Iris pigment epithelial cell (primary cell): Measurements from ENCODE around the gene CHST14.

Experiments
- DNase-seq: peaks from one replicate; pipeline ENCODE4 v3.0.0-alpha.2; 2011; ENCODE audit warnings: low read depth

The CHST14 gene

DNA sequence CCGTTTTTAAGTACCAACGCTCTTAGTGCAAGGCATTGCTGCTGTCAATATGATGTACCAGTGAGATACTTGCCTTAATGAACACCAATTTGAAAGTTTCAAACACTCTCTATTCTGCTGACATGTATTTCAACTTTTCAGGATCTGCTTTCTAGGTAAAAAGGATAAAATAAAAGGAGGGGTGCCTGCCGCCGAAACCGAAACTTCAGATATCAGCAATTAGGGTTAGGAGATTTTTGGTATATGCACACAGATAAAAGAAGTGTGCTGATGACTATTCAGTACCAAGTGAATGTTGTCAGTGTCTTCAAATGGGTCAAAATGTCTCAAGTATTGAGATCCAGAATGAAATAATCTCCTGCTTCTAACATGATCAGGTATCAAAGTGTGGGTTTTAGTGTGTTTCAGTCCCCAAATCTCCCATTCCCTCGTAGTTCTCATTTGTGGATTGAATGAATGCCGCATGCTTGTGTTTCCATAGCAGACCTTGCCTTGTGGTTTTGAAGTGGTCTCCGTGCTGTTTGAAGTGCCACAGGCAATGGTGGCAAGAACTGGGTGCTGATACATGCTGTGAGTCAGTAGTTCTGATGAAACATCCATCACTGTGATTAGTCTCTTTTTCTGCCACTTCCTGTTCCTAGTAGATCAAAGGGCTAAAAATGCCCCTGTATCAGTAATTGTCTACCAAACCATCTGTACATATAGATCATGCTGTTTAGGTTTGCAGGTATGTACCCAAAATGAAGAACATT is 22.5 kb downstream of the CHST14 start:
- DNase-seq = no peak

- DNase-seq = no peak
Measured at GRCh38 chr15:40495516-40495915, 24.7 kb downstream of the CHST14 start.

DNA sequence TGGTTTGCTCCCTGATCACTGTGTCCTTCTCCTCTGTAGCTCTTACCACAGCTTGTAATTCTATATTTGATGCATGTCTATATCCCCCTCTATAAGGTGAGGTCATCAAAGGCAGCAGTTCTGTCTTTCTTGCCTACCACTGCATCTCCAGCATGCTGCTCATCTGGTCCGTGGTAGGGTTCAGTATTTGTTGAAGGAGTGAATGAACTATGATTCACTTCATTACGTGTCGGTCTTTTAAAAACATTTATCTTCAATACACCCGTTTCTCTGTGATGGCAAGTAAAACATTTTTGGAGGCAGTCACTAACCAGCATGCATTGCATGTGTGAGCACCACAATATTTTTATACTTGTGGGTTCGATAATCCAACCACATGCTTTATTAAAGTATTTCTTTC is 27.6 kb downstream of the CHST14 start:
- DNase-seq = peak; percentile 52

DNA sequence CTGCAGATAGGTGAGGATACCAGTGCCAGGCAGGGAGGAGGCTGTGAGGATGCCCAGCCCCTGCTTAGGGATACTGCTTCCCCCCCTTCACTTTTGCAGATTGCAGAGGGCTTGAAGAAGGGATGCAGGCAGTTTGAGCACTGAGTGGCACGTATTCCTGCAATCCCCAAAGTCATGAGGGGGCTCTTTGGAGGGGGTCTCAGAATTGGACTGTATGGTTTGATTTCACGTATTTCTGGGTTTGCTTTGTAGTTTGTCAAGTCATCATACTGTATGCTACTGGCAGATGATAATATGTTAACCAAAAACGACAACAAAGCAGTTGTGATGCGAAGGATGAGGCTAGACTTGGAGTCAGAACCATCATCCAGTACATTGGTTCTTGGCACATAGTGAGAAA is 28.1 kb downstream of the CHST14 start:
- no peak for DNase-seq

- DNase-seq = no peak
Measured at GRCh38 chr15:40499931-40500330, 29.1 kb downstream of the CHST14 start.

GRCh38 chr15:40500568-40501330 is 30.0 kb downstream of the CHST14 start:
- DNase-seq = peak; percentile 68

GRCh38 chr15:40501487-40501886 is 30.7 kb downstream of the CHST14 start:
- DNase-seq = no peak

DNA sequence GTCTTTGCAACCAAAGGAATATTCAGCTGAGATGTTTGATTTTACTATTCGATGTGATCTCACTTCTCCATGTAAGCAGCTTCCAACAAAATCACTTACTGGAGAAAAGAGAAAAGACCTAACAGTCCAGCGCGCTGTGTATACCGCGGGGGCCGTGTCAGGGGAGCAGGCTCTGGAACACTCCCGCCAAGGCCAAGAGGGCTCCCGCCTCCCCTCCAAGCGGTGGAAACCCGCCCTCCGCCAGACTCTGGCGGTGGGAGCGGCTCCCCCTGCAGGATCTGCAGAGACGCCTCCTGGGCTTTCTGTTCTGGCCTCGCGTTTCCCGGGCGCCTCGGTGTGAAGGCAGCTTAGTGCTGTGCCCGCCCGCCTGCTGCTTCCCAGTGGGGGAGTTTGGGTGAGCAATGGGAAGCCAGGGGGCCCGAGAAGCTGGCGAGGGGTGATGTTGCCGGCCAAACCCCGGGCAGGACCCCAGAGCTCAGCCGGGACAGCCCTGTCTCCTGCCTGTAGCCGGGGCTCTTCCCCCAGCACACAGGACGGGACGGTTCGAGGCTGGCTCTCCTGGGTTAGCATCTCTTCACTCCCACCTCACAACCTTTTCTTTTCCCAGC is 36.3 kb downstream of the CHST14 start:
- peak; percentile 74 for DNase-seq

DNA sequence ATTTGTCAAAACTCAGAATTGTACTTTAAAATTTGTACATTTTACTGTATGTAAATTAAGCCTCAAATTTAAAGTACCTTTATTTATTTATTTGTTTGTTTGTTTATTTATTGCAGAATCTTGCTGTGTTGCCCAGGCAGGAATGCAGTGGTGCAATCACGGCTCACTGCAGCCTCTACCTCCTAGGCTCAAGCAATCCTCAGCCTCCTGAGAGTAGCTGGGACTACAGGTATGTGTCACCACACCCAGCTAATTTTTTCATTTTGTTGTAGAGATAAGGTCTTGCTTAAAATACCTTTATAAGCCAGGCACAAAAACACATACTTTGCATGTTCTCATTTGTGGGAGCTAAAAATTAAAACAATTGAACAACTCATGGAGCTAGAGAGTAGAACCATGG is 37.4 kb downstream of the CHST14 start:
- no peak for DNase-seq

GRCh38 chr15:40510201-40510600 is 39.4 kb downstream of the CHST14 start:
- no peak for DNase-seq

DNA sequence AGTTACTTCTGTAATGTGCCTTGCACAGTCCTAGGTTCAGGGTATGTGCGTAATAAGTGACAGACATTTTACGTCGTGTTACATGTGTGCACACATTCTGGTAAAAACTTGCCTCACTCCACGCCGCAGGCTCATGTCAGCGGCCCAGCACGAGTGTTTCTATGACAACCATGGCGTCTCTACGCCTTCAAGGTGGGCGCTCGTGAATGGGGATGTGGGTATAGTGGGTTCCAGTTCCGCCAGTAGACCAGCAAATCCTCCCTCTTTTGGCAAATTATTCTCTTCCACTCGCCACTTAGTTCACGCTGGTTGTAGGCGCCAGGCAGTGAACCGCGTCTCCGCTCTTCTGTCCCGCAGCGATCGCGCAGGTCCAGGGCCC is 40.3 kb downstream of the CHST14 start:
- DNase-seq = no peak

- peak; percentile 39 for DNase-seq
Measured at GRCh38 chr15:40511472-40512133, 40.8 kb downstream of the CHST14 start.

GRCh38 chr15:40512440-40512839 is 41.7 kb downstream of the CHST14 start:
- no peak for DNase-seq

DNA sequence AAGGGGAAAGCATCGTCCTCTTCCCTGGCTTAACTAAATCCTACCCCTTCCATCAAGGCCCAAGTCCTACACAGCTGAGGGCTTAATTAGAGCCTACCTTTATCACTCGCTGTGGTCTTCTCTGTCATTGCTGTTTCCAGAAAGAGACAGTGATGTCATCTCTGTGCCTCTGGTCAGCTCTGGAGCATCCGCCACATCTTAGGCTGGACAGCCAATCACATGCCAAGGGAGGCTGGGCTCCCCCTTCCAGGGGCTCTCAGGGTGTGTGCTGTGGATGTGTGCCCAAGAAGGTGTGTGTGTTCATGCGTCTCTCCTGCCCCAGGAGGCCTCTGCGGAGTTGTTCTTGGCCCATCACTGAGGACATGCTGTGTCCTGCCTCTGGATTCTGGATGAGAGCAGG is 42.8 kb downstream of the CHST14 start:
- no peak for DNase-seq

GRCh38 chr15:40516322-40516721 is 45.5 kb downstream of the CHST14 start:
- no peak for DNase-seq
